Stimulated activated CD4-positive, alpha-beta T cell treated with anti-CD3 and anti-CD28 coated beads, Interleukin-1b, Interleukin-23, amount 100 ng/mL, for 1 hour (primary cell): ENCODE results near the gene SLF2.

Source experiments
- DNase-seq, 2 donors: peaks; one replicate each; pipeline ENCODE4 v3.0.0-alpha.2; 2020; ENCODE audit warnings: low read depth in 2 of 2

SLF2 gene

DNA sequence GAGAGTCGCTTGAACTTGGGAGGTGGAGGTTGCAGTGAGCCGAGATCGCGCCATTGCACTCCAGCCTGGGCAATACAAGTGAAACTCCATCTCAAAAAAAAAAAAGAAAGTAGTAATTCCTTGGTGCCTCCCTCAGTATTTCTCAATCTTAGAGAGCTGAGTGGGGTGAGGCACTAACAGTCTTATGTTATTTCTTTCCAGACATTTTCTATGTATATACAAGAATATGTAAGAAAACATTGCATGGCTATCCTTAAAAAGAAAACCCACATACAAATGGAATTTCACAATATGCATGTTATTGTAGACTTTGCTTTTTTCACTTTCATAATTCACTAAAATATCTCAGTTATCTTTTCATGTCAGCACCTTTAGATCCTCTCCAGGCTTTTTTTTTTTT lies 13.6 kb upstream of the SLF2 start:
- DNase-seq: no peak

DNA sequence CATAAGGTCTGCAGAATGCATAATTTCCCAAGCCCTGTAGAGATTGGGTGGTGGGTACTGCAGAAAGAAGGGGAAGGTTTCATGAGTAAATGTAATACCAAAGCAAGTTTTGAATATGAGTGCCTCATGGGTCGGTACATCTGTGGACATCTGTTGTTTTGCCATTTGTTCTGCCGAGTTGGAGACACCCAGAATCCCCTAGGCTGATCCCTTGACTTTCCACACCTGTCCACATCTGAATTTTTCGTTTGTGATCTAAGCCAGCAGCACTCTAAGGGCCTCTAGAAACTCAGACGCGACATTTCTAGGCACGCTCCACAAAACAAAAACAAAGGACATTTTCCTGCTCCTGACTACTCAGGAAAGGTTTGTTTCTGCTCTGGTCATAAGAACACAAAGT lies 11.7 kb upstream of the SLF2 start:
- DNase-seq: no peak

DNA sequence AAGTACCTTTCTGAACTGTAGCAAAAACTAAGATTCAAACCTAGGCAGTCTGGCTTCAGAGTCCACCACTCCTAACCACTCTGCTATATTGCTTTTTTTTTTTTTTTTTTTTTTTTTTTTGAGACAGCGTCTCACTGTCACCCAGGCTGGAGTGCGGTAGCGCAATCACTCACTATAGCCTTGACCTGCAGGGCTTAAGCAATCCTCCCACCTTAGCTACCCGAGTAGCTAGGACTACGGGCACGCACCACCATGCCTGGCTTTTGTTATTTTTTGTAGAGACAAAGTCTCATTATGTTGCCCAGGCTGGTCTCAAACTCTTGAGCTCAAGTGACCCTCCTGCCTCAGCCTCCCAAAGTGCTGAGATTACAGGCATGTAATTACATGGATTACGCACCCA lies 10.1 kb upstream of the SLF2 start:
- no peak for DNase-seq

DNA sequence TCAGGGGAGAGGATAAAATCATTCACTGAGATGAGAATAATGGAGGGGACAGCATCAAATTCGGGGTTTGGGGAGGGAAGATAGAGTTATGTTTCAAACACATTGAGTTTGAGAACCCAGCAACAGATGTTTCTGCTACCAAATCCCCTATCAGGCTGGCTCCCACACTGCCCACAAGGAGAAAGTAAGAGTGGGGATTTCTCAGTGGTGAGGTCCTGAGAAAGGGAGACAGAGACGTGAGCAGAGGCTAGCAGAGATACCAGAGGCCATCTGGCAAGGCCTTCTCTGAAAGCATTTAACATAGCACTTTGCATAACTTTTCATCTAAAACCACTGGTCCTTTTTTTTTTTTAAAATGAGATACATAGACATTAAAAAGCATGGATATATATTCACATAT lies 7.8 kb upstream of the SLF2 start:
- no peak for DNase-seq

DNA sequence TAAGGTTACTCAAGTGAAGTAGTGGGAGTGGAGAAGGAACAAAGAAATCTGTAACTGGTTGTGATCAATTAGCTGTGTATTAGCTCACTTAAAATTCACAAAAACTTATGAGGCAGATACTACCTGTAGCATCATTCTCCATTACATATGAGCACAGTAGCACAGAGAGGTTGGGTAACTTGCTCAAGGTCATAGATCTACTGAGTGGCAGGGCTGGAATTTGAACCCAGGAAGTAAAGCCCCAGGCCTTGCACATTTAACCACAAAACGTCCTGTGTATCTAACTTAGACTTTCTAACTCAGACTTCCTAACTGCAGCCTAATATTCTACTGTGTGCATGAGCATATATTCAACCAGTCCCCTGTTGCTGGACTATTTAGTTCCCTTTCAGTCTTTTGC lies 5.6 kb upstream of the SLF2 start:
- DNase-seq: no peak

DNA sequence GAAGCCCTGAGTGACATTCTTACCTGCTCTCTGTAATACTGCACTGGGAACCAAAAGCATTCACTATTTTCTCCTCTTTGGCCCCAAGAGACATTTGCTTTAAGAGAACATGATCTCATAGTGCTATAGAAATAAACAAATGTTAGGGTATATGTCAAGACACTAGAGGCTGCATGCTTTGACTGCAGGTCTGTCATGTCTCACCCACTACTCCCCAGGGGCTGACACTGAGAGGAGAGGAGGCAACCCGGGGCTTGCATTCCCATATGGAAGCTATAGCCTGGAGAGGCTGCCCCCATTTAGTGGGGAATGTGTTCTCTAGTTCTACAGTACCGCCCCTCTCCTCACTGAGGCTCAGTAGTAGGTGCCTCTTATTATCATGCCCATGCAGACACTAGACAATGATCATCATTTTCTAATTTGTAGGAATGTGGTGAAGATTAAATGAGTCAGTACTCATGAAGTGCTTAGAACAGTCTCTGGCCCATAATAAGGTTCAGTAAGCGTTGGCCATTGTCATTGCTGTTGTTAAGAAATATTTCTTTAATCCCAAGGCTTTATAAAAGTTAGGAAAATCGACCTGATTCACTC lies 4.9 kb upstream of the SLF2 start:
- DNase-seq: no peak

DNA sequence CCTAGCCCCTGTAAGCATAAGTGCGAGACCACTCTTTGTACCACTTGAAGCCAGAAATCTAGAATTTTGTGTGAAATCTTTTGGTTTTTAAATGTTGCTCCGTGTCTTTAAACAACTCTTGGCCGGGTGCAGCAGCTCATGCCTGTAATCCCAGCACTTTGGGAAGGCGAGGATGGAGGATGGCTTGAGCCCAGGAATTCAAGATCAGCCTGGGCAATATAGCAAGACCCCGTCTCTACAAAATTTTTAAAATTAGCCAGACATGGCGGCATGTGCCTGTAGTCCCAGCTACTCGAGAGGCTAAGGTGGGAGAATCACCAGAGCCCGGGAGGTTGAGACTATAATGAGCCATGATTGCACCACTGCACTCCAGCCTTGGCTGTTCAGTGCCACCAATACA lies 4.4 kb upstream of the SLF2 start:
- DNase-seq: no peak

DNA sequence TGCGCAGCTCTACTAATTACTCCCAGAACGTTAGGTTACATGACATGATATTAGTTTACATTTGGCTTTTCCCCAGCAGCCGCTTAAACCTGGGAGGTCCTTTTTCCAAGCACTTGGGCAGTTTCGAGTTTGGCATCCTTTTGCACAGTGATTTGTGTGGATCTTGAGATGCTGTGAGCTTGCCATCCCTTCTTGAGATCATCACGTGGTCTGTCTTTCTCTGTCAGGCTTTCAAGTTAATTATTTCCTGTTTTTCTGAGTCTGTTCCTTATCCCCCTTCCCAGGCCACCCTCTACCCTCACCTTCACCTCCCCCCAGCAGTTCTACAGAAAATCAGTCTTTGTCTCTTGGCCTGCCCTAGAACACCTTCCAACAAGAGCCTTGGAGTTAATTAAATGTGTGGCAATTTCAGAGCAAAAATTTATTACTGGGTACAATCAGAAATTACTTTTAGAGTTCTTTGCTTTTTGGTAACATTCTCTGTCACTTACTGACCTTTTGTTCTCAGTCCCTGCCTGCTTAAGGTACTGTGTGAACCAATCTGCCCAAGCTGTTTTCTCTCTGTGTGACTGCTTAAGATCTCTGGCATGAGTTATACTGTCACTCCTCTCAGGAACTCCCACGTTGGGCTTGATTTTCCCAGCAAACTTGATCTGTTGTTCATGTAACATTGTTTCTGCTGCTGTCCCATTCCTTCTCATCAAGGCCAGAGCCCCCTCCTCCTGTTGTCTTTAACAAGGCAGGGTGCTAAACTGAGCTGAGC lies 3.1 kb upstream of the SLF2 start:
- no peak for DNase-seq

DNA sequence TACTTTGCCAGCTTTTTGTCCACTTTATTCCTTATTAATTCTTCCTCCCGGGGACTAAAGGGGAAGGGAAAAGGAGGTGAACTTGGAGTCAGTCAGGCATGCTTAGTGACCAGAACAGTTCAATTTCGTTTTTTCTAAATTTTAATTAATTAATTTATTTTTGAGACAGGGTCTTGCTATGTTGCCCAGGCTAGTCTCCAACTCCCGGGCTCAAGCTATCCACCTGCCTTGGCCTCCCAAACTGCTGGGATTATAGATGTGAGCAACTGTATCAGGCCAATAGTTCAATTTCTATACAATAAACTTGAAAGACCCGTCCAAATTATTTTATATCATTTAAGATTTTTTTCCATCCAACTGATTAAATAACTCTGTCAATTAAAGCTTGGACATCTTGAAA lies 1.3 kb upstream of the SLF2 start:
- DNase-seq: no peak

DNA sequence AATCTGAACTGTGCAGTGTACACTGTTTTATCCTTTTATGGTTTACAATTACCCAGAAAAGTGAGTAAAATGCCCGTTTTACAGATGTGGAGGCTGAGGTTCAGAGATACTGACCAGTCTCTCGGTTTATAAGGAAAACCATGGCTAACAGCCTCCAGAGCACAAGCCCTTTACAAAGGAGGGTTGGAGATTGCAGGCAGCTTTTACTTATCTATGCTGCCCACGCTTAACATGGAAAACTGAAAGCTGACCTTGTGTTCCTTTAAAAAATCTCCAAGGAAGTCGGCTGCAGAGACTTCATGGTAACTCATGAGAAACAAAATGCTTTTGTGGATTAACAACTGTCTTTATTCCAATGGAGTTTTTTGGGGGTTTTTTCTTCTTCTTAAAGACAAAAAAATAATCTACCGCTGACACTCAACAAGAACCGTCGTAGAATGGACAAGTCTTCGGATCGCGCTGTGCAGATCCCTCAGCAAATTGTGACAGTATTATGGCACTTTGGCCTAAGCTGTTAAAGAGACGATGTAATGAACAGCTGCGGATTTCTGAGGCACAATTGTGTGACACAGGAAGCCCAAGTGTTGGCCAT lies 654 bp upstream of the SLF2 start:
- DNase-seq: no peak

DNA sequence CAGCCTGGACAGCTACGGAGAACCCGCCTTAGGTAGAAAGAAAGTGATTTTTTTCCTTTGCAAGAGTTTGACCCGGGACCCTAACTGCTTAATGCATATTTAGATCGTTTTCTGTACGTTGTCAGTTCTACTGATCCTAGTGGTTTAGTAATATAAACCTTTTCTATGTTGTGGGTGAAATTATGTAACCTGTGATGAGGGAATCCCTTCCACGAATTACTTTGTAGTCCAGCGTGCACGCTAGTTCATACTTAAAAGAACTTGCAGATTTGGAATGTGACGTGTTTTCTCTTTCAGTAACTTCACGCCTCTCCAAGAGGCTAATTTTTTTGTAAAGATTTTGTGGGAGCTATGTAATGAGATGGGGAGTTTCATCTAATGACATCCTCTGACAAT lies 705 bp downstream of the SLF2 start:
- DNase-seq: no peak

DNA sequence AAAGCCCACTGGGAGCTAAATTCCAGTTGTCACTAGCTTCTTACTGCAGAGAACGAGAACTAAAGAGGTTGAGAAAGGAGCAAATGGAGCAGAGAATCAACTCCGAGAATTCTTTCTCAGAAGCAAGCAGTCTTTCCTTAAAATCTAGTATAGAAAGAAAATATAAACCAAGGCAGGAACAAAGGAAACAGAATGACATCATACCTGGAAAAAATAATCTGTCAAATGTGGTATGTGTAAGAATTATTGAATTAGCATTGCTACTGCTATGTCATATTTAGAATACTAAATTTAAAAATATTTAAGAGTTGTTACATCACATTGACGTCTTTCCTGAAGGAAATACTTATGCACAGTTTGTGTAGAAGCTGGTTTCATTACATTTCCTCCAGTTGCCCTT lies 4.3 kb downstream of the SLF2 start:
- no peak for DNase-seq

DNA sequence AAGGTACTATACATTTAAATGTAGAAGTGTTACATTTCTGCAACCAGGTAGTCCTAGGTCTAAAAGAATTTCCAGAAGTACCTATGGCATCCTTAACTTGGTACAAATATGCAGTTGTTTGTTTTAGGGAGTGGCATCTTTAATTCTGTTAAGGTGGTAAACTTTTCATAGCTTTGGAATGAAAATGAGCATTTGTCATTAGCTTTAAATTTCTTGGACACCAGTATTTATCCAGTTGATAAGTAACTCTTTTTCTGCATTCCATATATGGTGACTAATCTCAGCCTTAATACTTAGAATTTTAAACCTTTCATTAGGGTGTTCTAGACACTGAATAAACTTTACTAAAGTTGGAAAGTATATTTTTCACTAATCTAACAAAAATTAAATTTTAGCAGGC lies 10.8 kb downstream of the SLF2 start:
- no peak for DNase-seq

DNA sequence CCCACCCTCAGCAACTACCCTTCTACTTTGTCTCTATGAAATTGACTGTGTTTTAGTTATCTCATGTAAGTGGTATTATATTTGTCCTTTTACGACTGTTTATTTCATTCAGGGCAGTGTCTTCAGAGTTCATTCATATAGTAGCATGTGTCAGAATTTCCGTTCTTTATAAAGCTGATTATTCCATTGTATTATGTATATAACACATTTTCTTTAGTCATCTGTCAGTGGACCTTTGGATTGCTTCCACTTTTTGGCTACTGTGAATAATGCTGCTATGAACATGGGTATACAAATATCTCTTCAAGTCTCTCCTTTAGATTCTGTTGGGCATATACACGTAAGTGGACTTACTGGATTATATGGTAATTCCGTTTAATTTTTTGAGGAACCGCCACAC lies 14.5 kb downstream of the SLF2 start:
- DNase-seq: no peak

DNA sequence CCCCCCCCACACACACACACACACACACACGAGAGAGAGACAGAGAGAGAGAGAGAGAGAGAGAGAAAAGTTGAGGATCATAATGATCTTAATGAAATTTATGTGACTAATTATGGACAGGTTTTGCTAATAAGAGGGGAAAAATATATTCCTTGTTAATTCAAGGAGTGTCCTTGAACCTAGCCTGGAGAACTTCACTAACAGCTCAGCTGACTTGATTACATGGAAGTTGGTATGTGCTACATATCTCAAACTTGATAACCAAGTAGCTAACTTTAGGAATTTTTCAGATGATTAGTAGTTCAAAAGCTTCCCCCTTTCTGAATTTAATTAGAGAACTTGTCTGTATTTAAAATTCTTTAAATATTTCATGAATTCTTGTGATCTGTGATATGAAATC lies 15.3 kb downstream of the SLF2 start:
- DNase-seq: no peak

DNA sequence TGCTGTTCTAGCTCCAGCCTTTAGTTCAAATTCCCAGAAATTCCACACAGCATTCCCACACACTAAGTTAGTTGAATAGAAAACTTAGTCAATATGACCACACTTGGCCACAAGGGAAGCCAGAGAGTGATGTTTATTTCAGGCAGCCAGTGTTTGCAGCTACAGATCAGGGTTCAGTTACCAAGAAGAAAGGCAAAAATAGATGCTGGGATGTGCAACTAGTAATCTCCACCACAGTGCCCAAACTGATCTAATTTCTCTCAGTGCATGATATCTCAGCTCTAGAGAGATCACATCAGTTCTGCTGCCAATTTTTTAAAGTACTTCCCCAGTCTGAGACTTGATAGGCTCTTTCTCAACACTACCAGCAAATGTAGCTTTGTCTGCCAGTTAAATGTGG lies 17.6 kb downstream of the SLF2 start:
- DNase-seq: no peak

DNA sequence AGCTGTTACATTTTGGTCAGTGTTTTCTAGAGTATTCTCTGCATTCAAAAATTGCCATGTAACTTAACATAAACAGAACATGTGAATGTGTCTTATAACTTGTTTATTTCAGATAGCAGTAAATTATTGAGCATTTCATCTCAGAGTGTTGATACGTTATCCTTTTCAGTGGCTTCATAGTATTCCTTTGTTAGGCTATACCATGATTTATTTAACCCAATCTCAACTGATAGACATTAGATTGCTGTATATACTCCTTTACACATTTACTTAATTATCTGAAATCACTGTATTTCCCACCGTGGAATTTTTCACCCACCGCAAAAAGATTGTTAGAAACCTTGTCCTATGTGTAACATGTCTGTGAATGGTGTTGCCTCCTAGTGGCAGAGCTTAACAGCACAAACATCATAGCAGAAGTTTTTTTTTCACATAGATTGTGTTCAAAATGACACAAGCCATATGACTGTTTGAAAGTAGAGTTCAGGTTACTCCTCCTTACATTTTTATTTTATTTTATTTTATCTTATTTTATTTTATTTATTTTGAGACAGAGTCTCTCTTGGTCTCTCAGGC lies 21.4 kb downstream of the SLF2 start:
- no peak for DNase-seq

DNA sequence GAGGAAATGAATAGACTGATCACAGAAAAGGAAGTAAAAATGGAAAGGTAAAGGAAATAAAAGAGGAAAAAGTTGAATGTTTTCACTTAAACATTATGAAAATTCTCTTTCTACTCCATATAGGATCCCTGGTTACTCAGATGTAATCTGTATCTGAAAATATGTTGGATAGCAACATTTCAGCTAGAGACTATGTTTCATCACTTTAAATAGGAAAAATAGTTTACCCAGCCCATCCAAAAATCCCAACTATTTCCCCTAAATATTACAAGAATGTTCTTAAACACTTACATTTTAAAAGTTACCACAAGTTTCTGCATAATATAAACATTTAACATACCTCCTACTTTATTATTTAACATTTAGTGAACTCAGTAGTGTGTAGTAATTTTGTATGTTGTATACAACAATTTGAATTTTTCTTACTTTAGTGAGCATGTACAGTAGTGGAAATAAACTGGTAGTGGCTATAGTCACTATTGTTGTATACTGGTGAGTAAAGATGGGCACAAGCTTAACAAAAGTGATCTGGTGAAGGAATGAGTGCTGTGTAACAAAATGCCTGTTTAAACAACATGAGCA lies 27.1 kb downstream of the SLF2 start:
- no peak for DNase-seq

DNA sequence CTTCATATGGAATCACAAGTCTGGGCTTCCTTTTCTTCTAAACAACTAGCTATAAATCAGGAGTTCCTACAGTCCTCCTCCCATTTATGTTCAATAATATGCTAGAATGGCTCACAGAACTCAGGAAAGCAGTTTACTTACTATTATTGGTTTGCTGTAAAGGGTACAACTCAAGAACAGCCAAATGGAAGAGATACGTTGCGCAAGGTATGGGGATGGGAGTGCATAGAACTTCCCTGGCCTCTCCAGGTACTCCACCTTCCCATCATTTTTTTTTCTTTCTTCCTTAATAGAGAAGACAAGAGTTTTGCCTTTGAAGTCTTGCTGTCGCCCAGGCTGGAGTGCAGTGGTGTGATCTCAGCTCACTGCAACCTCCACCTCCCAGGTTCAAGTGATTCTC lies 29.5 kb downstream of the SLF2 start:
- no peak for DNase-seq

DNA sequence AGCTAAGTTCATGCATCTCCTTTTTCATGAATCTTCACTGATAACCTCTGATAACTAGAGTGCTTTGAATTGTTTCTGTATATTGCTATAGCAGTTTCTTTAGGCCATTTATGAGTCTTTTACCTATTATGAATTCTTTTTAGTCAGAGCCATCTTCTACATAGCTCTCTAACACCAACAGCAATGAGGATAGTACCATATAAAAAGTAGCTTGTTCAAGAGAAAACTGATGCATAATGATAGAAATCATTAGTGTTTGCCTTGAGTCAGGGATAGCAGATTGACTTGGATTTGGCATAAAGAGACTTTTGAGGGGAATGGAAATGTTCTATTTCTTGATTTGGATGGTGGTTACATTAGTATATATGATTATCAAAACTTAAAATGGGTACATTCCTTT lies 30.7 kb downstream of the SLF2 start:
- DNase-seq: no peak

DNA sequence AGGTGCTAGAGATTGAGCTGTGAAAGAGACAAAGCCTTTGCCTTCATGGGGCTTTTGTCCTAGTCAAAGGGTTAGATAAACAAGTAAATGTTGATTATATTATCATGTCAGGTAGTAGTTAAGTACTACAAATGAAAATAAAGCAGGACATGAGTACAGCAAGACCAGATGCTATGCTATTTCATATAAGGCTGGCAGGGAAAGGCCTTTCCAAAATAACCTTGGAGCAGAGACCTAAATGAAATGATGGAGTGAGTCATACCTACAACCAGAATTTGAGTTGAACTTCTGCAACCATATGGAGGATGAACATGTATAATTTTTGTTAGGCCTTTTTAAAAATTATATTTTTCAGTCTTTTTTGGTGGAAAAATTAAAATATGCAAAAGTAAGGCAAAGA lies 33.0 kb downstream of the SLF2 start:
- DNase-seq: no peak

DNA sequence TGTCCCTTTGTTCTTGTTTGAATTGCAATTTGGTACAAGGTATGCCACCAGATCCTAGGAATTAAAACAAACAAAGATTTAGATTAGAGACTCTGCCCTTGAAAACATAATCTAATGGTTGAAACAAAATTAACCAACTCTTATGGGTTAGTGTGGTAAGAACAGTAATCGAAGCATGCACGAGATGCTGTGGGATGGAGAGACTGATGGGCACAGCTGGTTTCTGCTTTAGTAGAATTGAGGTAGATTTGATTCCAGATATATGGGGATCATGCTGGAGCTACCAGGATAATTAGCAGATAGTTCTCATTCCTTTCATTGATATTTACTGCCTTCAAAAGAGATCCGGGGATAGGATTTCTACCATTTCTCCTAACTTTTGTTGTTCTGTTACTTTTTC lies 36.2 kb downstream of the SLF2 start:
- no peak for DNase-seq

DNA sequence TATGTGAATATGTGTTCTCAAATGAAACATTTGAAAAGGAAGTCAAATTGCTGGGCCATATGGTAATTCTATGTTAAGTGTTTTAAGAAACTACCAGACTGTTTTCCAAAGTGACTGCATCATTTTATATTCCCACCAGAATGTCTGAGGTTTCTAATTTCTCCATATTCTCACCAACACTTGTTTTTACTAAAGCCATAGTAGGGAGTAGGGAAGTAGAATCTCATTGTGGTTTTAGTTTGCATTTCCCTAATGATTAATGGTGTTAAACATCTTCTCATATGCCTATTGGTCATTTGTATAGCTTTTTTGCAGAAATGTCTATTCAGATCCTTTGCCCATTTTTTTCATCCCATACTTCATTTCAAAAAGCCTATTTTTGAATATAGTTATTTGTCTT lies 47.5 kb downstream of the SLF2 start:
- no peak for DNase-seq
